Cardiac septum (tissue), 1 donor: ENCODE data around the gene PLEKHG2. TPM values are rescaled to one million over a fixed set of nuclear protein-coding genes. Genes with fewer than 3 reads are reported as not detected.

Experiments
- DNase-seq: peaks from one replicate; pipeline ENCODE4 v3.0.0-alpha.2; 2020; ENCODE audit warnings: low spot score
- intact Hi-C: fragments of 100-400 bp; cut with DNase I; formaldehyde crosslinking; loops from one replicate; pipeline ENCODE4 v1.14.0; 2022
- total RNA-seq: library from RNA; stranded (reverse); fragmentation: NEBNext Ultra II Directional; extraction: Animal tissue kit (Norgen Biotek cat#: 25700); gene quantifications from one replicate; pipeline ENCODE4 v1.2.1, GENCODE V29; 2021
- donor health status: DM: no; HTN: no; CAD: no.

The PLEKHG2 gene
- total RNA-seq, 1 donor from 2014 or later = 25.1 TPM

DNA sequence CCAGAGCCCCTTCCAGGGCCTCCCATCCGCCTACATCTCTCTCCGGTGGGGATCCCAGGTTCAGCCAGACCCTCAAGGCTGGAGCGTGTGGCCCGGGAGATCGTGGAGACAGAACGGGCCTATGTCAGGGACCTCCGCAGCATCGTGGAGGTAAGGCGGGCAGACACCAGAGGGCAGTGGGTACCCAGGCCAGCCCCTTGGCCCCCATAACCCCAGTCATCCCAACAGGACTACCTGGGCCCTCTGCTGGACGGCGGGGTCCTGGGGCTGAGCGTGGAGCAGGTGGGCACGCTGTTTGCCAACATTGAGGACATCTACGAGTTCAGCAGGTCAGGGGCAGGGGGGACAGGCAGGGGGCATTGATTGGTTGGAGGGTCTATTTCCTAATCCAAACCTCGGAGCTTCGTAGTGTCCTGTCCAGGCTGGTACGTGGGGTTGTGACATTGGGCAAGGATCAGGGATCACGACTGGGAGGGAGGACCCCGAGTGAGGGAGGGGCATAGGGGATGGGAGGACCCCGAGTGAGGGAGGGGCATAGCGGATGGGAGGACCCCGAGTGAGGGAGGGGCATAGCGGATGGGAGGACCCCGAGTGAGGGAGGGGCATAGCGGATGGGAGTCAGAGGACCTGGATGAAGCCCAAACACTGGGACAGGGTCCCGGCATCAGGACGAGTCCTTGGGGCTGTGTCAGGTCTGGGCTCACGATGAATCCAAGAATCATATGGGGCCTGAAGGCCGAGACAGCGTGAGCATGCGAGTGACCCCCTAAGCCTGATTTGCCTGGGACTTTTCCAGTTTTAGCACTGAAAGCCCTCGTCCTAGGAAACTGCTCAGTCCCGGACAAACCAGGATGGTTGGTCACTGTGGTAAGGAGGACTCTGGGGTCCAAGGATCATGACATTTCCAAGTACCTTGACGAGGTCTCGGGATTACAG lies 2.9 kb downstream of the PLEKHG2 start:
- intact Hi-C loops = loop anchor here (10.0 kb wide), 2 partner anchors 291 to 1299 kb away; partner anchors contain the start of genes COQ8B, ITPKC and PAK4
- no peak for DNase-seq

DNA sequence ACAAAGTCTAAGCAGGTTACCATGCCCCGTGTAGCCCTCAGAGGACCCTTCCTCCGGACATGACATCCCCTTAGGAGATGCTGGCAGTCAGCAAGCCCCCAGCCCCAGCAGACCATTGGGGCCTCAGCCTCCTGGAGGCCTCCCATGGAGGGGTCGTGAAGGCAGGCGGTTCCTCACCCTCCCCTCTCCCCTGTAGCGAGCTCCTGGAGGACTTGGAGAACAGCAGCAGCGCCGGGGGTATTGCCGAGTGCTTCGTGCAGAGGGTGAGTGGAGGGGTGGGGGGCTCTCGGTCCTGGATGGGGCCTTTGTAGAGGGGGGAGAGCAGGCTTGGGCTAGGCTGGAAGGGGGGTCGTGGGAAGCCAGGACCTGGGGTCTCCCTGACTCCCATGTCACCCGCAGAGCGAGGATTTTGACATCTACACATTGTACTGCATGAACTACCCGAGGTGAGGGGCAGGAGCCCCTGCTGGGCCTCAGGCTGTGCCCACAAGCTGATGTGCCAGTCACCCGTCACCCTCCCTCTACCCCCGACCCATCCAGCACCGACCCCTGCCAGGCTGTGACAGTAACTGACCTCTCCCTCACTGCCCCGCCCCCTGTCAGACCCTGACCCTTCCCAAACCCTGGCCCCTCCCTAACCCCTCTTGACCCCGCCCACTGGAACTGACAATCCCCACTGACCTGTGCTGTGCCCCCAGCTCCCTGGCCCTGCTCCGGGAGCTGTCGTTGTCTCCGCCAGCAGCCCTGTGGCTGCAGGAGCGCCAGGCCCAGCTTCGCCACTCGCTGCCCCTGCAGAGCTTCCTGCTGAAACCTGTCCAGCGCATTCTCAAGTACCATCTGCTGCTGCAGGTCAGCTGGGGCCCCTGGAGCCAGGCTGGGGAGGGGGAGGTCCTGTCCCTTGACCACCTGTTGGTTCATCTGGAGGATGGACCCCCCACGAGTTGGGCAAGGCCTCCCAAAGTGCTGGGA lies 4.0 kb downstream of the PLEKHG2 start:
- no peak for DNase-seq
- intact Hi-C loops = loop anchor here (10.0 kb wide), 2 partner anchors 292 to 1298 kb away; partner anchors contain the start of genes COQ8B, ITPKC and PAK4

- intact Hi-C loops = loop anchor here (10.0 kb wide), 2 partner anchors 293 to 1297 kb away; partner anchors contain the start of genes COQ8B, ITPKC and PAK4
- no peak for DNase-seq
These were observed 5.2 kb downstream of the PLEKHG2 start for GRCh38 chr19:39417463-39418181.

- intact Hi-C loops = loop anchor here (10.0 kb wide), 2 partner anchors 294 to 1296 kb away; partner anchors contain the start of genes COQ8B, ITPKC and PAK4
- no peak for DNase-seq
These were observed 6.5 kb downstream of the PLEKHG2 start for GRCh38 chr19:39419003-39419402.

DNA sequence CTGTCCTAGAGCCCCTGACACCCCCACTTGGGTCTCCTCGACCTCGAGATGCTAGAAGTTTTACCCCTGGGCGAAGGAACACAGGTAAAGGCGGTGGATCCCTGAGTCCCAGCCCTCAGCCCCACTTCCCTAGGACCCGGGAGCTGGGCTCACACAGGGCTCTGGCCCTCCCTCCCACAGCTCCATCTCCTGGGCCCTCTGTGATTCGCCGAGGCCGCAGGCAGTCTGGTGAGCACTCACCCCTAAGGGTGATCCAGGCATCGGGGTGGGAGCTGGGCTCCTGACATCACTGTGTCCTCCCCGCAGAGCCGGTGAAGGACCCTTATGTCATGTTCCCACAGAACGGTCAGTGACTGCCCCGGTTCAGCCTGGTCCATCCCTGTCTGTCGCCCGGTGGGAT lies 8.3 kb downstream of the PLEKHG2 start:
- no peak for DNase-seq
- intact Hi-C loops = no loop called here

DNA sequence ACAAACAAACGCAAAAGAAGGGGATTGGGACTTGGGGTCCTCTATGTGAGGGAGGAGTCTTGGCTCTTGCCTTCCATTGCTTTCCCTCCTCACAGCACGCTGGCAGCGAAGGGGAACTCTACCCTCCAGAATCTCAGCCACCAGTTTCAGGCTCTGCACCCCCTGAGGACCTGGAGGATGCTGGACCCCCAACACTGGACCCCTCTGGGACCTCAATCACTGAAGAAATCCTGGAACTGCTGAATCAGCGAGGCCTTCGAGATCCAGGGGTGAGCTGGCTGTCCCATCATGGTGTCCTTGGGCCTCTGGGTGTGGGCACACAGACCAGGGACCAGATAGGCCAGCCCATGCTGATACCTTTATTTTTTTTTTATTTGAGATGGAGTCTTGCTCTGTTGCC lies 9.6 kb downstream of the PLEKHG2 start:
- DNase-seq = no peak
- intact Hi-C loops = no loop called here

- no peak for DNase-seq
- intact Hi-C loops = no loop called here
These were observed 11.0 kb downstream of the PLEKHG2 start for GRCh38 chr19:39423258-39424086.

GRCh38 chr19:39424934-39425333 lies 12.5 kb downstream of the PLEKHG2 start:
- no peak for DNase-seq
- intact Hi-C loops = no loop called here

DNA sequence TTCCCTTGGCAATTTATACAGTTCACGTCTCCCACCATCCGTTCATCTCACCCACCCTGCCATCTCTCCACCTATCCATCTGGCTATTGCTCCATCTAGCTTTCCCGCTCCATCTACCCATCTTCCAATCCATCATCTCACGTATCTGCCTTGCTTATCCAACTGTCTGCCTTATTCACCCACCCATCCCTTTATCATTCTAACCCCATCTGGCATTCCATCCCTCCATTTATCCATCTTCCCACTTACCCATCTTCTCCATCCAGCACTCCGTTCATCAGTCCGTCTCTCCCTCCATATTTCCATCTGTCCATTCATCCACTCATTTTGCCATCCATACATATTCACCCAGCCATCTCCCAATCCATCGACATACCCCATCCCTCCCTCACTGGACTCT lies 13.3 kb downstream of the PLEKHG2 start:
- DNase-seq = no peak
- intact Hi-C loops = no loop called here

DNA sequence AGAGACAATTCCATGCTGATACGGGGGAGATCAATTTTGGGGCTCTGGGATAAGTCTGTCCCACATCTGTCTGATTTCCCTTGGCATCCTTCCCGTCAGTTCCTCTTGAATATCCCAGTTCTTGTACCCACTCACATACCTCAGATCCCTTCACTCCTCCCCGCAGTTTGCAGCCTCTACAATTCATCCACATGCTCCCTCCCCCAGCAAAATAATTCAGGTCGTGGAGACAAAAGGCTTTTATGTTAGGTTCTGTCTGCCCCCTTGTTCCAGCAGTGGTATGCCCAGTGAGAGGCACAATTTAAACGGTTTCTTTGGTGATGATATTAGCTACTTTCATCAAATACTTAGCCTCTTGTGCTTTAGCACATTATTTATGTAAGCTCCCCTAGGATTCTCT lies 13.7 kb downstream of the PLEKHG2 start:
- no peak for DNase-seq
- intact Hi-C loops = no loop called here

DNA sequence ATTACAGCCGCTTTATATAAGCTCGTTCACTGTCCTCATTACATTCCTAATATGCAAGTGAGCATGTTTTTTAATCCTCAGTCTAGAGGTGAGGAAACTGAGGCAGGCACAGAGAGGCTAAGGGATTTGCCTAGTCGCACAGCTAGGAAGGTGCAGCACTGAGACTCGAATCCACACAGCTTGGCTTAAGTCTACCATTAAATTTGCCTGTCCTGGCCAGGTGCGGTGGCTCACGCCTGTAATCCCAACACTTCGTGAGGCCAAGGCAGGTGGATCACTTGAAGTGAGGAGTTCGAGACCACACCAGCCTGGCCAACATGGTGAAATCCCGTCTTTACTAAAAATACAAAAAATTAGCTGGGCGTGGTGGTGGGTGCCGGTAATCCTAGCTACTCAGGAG lies 15.2 kb downstream of the PLEKHG2 start:
- DNase-seq = no peak
- intact Hi-C loops = no loop called here

GRCh38 chr19:39428283-39429112 lies 16.0 kb downstream of the PLEKHG2 start:
- DNase-seq = peak; percentile 82
- intact Hi-C loops = no loop called here

- DNase-seq = no peak
These were observed 18.5 kb downstream of the PLEKHG2 start for GRCh38 chr19:39430675-39431593.

DNA sequence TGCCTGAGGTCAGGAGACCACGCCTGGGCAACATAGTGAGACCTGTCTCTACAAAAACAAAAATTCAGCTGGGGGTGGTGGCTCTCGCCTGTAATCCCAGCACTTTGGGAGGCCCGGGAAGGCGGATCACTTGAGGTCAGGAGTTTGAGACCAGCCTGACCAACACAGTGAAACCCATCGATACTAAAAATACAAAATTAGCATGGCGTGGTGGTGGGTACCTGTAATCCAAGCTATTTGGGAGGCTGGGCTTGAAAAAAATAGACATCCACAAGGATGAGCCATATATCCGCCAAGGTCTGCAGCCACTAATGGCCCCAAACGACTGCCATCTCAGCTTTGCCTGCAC lies 20.2 kb downstream of the PLEKHG2 start:
- DNase-seq = no peak
- intact Hi-C loops = no loop called here

More at GRCh38 chr19:39430675-39431593, 18.5 kb downstream of the PLEKHG2 start:
- intact Hi-C loops = no loop called here

GRCh38 chr19:39433480-39434079 lies 21.1 kb downstream of the PLEKHG2 start:
- intact Hi-C loops = no loop called here
- DNase-seq = no peak
